Measurements from ENCODE around the gene HEG1. TPM values are rescaled to one million over a fixed set of nuclear protein-coding genes. Genes with fewer than 3 reads are reported as not detected.
A peak's percentile ranks its signal among the peaks of the same experiment; 100 is the strongest.

HEG1 gene
- total RNA-seq, 4 donors from 2014 or later = 6.0 to 52.8 (median 10.9) TPM

DNA sequence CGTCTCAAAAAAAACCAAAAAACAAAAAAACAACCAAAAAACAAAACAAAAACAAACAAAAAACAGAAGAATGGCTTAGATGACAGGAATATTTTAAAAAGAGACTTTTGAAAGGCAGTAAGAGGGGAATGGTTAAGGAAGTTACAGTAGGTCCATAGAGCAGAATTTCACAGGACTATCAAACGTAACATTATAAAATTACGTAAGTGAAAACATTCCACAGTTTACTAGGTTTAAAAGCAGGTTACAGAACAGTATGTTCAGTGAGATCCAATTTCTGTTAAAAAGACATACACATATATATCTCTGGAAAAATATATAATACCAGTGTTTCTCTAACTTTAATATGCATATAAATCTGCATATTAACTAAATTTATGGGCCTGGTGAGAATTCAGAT, 71.0 kb downstream of the HEG1 start:
- peak overlapping the region in 2 of 4 donors; percentile 44 to 61 for H3K27ac ChIP-seq
- no peaks in the 10 kb centered on the region for H3K9me3 ChIP-seq
- H3K4me1 ChIP-seq = peaks cover 0 to 21% (median 0%) of the 10 kb centered on the region in 4 donors
- no peak for DNase-seq
- no peaks in the 10 kb centered on the region for H3K27me3 ChIP-seq
- peaks cover 0 to 3% (median 0%) of the 10 kb centered on the region in 3 donors for H3K36me3 ChIP-seq
- TF ChIP-seq, protein P1, sequence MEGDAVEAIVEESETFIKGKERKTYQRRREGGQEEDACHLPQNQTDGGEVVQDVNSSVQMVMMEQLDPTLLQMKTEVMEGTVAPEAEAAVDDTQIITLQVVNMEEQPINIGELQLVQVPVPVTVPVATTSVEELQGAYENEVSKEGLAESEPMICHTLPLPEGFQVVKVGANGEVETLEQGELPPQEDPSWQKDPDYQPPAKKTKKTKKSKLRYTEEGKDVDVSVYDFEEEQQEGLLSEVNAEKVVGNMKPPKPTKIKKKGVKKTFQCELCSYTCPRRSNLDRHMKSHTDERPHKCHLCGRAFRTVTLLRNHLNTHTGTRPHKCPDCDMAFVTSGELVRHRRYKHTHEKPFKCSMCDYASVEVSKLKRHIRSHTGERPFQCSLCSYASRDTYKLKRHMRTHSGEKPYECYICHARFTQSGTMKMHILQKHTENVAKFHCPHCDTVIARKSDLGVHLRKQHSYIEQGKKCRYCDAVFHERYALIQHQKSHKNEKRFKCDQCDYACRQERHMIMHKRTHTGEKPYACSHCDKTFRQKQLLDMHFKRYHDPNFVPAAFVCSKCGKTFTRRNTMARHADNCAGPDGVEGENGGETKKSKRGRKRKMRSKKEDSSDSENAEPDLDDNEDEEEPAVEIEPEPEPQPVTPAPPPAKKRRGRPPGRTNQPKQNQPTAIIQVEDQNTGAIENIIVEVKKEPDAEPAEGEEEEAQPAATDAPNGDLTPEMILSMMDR (IDR thresholded peaks at IDR 0.05) = no peak
- TF ChIP-seq POLR2A (IDR thresholded peaks at IDR 0.05) = no peak
- H3K4me3 ChIP-seq = no peak overlapping the region

DNA sequence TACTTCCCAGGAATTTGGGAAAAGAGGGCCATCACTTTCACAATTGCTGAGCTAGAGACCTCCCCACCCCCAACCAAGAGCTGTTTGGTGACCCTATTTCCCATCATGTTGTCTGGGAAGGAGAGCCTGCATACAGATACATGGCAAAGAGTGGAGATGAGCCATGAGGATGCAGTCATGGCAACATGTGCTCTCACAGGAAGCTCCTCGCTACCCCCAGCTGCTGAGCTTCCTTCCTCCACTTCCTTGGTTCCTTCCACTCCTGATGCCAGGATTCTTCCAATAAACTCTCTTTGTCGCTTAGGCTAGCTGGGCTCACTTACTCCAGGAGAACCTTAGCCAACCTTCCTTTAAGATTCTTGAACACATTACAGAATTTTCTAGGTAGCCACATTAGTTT, 72.9 kb downstream of the HEG1 start:
- Histone ChIP-seq H3K27me3 (no peaks in the 10 kb centered on the region), H3K4me3 (no peak overlapping the region), H3K27ac (no peak overlapping the region), H3K4me1 (peaks cover 0 to 21% (median 0%) of the 10 kb centered on the region in 4 donors), H3K9me3 (no peaks in the 10 kb centered on the region), H3K36me3 (no peaks in the 10 kb centered on the region)
- TF ChIP-seq, protein P1 (IDR thresholded peaks at IDR 0.05) = no peak
- no peak for TF ChIP-seq POLR2A (IDR thresholded peaks at IDR 0.05)
- no peak for DNase-seq

DNA sequence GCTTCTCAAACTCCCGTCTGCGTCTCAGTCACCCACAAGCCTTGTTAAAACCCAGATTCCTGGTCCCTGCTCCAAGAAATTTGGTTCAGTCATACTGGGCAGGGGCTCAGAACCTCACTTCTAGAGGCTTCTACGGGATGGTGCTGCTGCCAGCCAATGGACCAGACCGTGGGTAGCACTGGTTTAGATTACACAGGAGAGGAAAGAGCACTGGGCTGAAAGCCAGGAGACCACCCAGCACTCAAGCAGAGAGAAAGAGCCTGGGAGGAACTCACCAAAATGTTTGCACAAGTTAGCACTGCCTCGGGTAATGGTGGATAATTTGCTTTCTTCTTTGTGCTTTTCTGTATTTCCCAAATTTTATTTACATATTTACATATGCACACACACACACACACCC, 74.3 kb downstream of the HEG1 start:
- no peak for DNase-seq
- H3K9me3 ChIP-seq = no peaks in the 10 kb centered on the region
- TF ChIP-seq, protein P1 (IDR thresholded peaks at IDR 0.05) = no peak
- TF ChIP-seq POLR2A (IDR thresholded peaks at IDR 0.05) = no peak
- H3K36me3 ChIP-seq = no peaks in the 10 kb centered on the region
- H3K4me3 ChIP-seq = no peak overlapping the region
- no peaks in the 10 kb centered on the region for H3K27me3 ChIP-seq
- H3K4me1 ChIP-seq = peaks cover 0 to 18% (median 0%) of the 10 kb centered on the region in 4 donors
- H3K27ac ChIP-seq = no peak overlapping the region

DNA sequence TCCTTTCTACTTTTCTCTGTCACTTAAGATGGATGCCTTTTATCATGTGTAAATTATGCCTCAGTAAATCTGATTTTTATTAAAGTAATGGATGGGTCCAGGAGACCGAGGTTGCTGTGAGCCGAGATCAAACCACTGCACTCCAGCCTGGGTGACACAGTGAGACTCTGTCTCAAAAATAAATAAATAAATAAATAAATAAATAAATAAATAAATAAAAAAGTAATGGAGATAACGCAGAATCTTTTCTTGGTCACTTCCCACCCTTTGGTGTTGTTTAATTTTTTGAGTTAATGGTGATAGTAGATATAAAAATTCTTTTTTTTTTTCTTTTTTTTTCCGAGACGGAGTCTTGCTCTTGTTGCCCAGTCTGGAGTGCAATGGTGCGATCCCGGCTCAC, 77.2 kb downstream of the HEG1 start:
- Histone ChIP-seq H3K4me1 (peaks cover 0 to 10% (median 0%) of the 10 kb centered on the region in 4 donors), H3K27me3 (no peaks in the 10 kb centered on the region), H3K9me3 (no peaks in the 10 kb centered on the region), H3K27ac (no peak overlapping the region), H3K36me3 (no peaks in the 10 kb centered on the region), H3K4me3 (no peak overlapping the region)
- TF ChIP-seq, protein P1 (IDR thresholded peaks at IDR 0.05) = no peak
- TF ChIP-seq POLR2A (IDR thresholded peaks at IDR 0.05) = no peak
- DNase-seq = no peak

DNA sequence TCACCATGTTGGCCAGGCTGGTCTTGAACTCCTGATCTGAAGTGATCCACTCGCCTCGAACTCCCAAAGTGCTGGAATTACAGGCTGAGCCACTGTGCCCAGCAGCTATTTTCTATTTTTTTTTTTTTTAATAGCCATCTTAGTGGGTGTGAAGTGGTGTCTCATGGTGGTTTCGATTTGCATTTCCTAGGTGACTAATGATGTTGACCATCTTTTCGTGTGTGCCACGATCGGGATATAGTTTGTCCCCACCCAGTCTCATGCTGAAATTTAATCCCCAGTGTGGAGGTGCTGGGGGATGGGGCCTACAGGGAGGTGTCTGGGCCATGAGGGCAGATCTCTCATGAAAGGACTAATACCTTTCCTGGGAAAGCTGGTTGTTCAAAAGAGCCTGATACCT, 79.4 kb downstream of the HEG1 start:
- no peak overlapping the region for H3K4me3 ChIP-seq
- no peak for TF ChIP-seq POLR2A (IDR thresholded peaks at IDR 0.05)
- TF ChIP-seq, protein P1 (IDR thresholded peaks at IDR 0.05) = no peak
- H3K9me3 ChIP-seq = no peaks in the 10 kb centered on the region
- no peak overlapping the region for H3K27ac ChIP-seq
- DNase-seq = no peak
- H3K36me3 ChIP-seq = no peaks in the 10 kb centered on the region
- peaks cover 0 to 25% (median 0%) of the 10 kb centered on the region in 4 donors for H3K4me1 ChIP-seq
- no peaks in the 10 kb centered on the region for H3K27me3 ChIP-seq

DNA sequence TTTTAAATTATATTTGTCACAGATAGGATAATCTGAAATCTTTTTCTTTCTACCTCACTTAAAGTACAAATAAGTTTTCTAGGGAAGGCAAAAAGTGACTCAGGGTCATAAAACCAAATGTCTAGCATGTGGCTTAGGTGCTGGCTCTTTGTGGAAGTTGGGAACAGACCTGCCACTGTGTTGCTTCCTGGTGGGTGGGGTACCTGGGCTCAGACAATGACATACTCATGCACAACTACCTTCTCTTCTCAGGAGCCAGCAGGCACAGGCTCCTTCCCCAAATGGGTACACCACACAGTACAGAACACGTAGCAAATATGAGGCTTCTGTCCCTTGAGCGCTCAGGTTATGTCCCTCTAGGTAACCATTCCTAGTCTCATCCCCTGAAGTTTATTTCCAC, 81.1 kb downstream of the HEG1 start:
- Histone ChIP-seq H3K9me3 (no peaks in the 10 kb centered on the region), H3K4me3 (no peak overlapping the region), H3K27ac (peak overlapping the region in 3 of 4 donors; percentile 13 to 65 (median 56)), H3K27me3 (no peaks in the 10 kb centered on the region), H3K4me1 (peaks cover 0 to 41% (median 0%) of the 10 kb centered on the region in 4 donors), H3K36me3 (peaks cover 0 to 4% (median 0%) of the 10 kb centered on the region in 3 donors)
- DNase-seq = peak in 1 of 3 donors; percentile 61
- TF ChIP-seq POLR2A (IDR thresholded peaks at IDR 0.05) = peak in 1 of 2 donors; percentile 17
- TF ChIP-seq, protein P1 (IDR thresholded peaks at IDR 0.05) = no peak

Data from Peyer's patch (tissue), 4 donors.